ENCODE results near the gene ISG20L2. TPM values are rescaled to one million over a fixed set of nuclear protein-coding genes. Genes with fewer than 3 reads are reported as not detected.

The ISG20L2 gene
- total RNA-seq, 1 donor from 2014 or later, result 6.6 TPM

GRCh38 chr1:156689953-156690674 is 38.5 kb downstream of the ISG20L2 start:
- DNase-seq, result no peak

DNA sequence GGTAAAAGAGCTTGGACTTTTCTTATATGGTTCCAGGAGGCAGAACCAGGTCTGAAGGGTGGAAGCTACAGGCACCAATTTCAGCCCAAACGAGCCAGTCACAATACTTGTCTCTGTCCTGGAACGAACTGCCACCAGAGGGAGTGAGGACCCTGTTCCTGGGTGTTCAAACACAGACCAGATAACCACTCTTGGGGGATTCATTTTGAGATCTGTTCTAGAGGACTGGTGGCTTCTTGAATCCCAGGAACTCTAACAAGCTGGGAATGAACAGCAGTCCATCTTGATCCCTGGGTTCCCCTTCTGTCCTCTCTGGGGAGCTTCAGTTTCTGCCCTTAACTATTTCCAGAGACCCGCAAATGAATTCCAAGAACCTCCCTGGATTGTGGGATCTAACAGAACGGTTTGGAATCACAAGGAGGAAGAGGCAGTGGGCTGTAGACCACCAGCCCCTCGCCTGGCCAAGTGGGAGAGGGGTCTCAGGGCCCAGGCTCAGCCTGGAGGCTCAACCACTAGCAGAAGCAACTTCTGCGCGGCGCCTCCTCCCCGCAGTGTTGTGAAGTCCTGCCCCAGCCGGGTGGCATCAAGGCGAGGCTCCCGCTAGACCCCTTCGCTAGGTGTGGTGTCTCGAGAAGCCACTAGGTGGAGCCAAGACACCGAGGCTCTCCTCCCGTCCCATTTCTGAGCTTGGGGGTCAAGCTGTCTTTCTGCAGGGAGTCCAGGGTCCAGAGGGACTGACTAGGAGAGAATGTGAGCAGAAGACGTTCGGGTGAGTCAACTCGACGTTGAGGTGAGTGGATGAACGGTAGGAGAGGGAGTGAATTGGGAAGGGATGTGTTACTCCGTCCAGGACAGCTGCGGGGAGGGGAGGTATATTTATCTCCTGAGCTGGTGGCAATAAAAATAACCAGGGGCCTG is 39.3 kb downstream of the ISG20L2 start:
- peak; percentile 76 for DNase-seq

DNA sequence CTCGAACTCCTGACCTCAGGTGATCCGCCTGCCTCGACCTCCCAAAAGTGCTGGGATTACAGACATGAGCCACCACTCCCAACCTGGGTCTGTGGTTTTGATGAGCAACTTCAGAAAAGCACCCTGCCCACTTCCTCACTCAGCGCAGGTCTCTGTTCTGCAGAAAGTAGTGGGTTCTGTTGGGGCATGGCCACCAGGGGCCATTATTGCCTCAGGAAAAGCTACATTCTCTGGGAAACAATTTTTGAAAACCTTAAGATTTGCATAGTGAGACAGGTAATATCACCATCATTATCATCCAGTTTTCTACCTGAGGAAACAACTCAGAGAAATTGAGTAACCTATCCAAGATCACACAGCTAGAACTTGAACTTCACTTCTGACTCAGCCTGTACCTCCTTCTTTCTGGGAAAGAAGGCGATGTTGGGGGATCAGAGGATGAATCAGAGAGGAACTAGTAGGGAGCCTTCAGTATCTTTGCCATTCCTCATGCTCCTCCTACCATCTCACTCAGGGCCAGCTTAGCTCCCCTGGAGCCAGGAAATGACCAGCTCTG is 44.3 kb downstream of the ISG20L2 start:
- DNase-seq, result no peak

GRCh38 chr1:156682166-156682890 is 46.2 kb downstream of the ISG20L2 start:
- DNase-seq, result no peak

- no peak for DNase-seq
These were observed 47.2 kb downstream of the ISG20L2 start for GRCh38 chr1:156681196-156681960.

DNA sequence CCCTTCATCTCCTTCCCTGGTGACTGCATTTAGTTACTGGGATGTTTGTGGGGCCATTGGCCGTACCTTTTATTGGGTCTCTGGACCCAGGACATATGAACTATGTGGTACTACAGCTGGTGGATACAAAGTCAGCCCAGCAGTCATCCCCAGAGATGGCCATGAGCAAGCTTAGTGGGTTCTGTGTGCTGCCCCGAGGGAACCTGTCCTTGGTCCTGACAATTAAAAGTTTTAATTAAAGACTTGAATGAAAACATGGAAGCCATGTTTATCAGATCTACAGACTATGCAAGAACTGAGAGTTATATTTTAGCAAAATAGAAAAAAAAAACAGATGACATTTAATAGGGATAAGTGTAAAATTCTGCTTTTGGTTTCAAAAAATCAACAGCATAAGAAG is 48.5 kb downstream of the ISG20L2 start:
- DNase-seq, result no peak

GRCh38 chr1:156677616-156678596 is 50.7 kb downstream of the ISG20L2 start:
- DNase-seq, result peak; percentile 88

- peak; percentile 81 for DNase-seq
These were observed 51.5 kb downstream of the ISG20L2 start, which contains the start of gene NES for GRCh38 chr1:156676820-156677615. NES (minus strand) TSS chr1:156677407; CDS start chr1:156677264, 143 bp downstream.

DNA sequence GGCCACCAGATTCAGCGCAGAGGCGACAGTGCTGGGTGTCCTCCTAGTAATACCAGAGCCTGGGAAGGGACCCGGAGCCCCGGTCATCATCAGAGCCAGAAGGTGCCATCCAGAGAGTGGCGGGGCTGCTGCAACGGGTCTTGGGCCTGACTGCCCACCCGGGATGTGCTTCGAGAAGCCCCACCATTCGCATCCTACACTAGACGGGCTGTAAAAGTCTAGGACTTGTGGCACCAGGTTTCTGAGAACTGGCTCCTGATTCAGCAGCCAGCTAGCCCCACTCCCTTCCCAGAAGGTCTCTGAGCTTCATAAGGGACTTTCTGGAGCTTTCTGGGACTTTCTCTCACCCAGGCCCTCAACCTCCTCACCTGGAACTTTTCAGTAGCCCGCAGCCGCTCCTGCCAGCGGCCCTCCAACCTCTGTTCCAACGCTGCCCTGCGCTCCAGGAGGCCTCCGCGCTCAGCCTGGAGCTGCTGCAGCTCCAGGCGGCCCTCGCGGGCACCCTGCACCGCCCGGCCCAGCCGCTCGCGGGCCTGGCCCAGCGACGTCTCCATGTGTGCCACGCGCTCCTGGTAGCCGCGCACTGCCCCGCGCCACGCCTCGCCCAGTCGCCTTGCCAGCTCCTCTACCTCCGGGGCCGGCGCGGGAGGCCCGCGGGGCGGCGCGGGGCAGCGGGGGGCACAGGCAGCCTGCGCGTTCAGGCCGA is 52.3 kb downstream of the ISG20L2 start:
- no peak for DNase-seq

- peak; percentile 76 for DNase-seq
These were observed 53.1 kb downstream of the ISG20L2 start for GRCh38 chr1:156675210-156676113.

DNA sequence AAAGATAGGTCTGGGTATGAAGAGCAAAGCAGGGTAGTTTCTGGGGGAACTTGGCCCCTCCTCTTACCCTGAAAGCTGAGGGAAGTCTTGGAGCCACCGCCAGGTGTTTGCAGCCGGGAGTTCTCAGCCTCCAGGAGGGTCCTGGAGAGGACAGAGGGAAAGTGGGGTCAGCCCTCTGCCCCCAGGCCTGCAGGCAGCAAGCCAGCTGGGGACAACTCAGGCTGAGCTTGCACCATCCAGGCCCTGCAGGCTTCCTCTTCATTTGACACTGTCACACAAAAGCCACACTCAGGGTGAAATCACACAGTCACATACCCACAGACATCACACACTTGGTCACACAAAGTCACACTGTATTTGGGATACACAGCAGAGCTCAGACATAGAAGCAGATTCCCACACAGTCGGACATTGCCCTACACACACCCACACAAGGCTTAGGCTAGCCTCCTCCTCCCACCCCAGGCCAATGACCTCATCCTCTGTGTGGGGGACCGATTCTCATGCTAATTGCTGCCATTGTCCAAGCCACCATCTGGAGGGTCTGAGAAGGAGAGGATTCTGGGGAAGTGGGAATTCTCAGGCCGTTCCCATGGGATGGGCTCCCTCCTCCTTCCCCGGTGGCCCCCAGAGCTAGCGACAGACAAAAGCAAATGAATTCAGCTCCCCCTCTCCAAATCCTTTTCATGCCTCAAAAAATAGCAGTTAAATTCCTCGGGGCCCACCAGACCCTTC is 55.0 kb downstream of the ISG20L2 start:
- no peak for DNase-seq

Other genes starting within 250 kb of the ISG20L2 start
- 11.2 TPM for gene MEF2D, start 228.0 kb downstream of the ISG20L2 start, total RNA-seq
- 8.6 TPM for gene IQGAP3, start 156.2 kb downstream of the ISG20L2 start, total RNA-seq
- not detected for gene TTC24, start 149.0 kb downstream of the ISG20L2 start, total RNA-seq
- 26.1 TPM for gene NAXE, start 137.0 kb downstream of the ISG20L2 start, total RNA-seq
- gene GPATCH4, start 127.3 kb downstream of the ISG20L2 start, total RNA-seq, result 8.7 TPM
- 0.20 TPM for gene HAPLN2, start 109.4 kb downstream of the ISG20L2 start, total RNA-seq
- 2.1 TPM for gene BCAN, start 86.6 kb downstream of the ISG20L2 start, total RNA-seq
- gene NES, start 51.4 kb downstream of the ISG20L2 start, total RNA-seq, result 54.7 TPM
- 72.5 TPM for gene CRABP2, start 23.2 kb downstream of the ISG20L2 start, total RNA-seq
- gene METTL25B, start 297 bp downstream of the ISG20L2 start, total RNA-seq, result 13.1 TPM
- 35.5 TPM for gene MRPL24, start 12.3 kb upstream of the ISG20L2 start, total RNA-seq
- 89.2 TPM for gene HDGF, start 22.9 kb upstream of the ISG20L2 start, total RNA-seq
- gene PRCC, start 38.8 kb upstream of the ISG20L2 start, total RNA-seq, result 25.8 TPM
- 0.89 TPM for gene SH2D2A, start 88.1 kb upstream of the ISG20L2 start, total RNA-seq
- gene INSRR, start 130.4 kb upstream of the ISG20L2 start, total RNA-seq, result under 0.01 TPM
- gene NTRK1, start 132.1 kb upstream of the ISG20L2 start, total RNA-seq, result 0.20 TPM
- 5.5 TPM for gene PEAR1, start 165.0 kb upstream of the ISG20L2 start, total RNA-seq
- 0.20 TPM for gene LRRC71, start 191.9 kb upstream of the ISG20L2 start, total RNA-seq

All from skin of body (tissue), 2 donors.